Neural progenitor cell (in vitro differentiated cells): Measurements from ENCODE around the gene LRRN2. TPM values are rescaled to one million over a fixed set of nuclear protein-coding genes. Genes with fewer than 3 reads are reported as not detected.

Experiments used
- DNase-seq: peaks from one replicate; pipeline ENCODE4 v3.0.0-alpha.2; 2016; ENCODE audit warnings: low spot score
- H2AFZ ChIP-seq: fragments of 200-600 bp; sonication (generic); replicated peaks from 2 replicates; pipeline ENCODE4 v1.6.1; 2016; ENCODE audit warnings: antibody characterized with exemption
- H3F3A ChIP-seq: fragments of 200-600 bp; sonication (generic); 2 replicates; pipeline ENCODE4 v1.6.1; 2016; ENCODE audit warnings: antibody characterized with exemption, low read depth
- H3K27ac ChIP-seq: fragments of 200-600 bp; sonication (generic); 2 replicates; pipeline ENCODE4 v1.5.1; 2016; ENCODE audit warnings: mild to moderate bottlenecking
- H3K27me3 ChIP-seq: fragments of 200-600 bp; sonication (generic); 2 replicates; pipeline ENCODE4 v1.6.1; 2016; ENCODE audit warnings: mild to moderate bottlenecking, moderate library complexity
- H3K36me3 ChIP-seq: fragments of 200-600 bp; sonication (generic); 2 replicates; pipeline ENCODE4 v1.5.1; 2016
- H3K4me1 ChIP-seq: fragments of 200-600 bp; sonication (generic); 2 replicates; pipeline ENCODE4 v1.6.1; 2016; ENCODE audit warnings: mixed run types
- H3K4me2 ChIP-seq: fragments of 200-600 bp; sonication (generic); 2 replicates; pipeline ENCODE4 v1.6.1; 2016
- H3K4me3 ChIP-seq: fragments of 200-600 bp; sonication (generic); 2 replicates; pipeline ENCODE4 v1.5.1; 2016
- H3K79me2 ChIP-seq: fragments of 200-600 bp; sonication (generic); 2 replicates; pipeline ENCODE4 v1.6.1; 2016; ENCODE audit warnings: low read depth
- H3K9ac ChIP-seq: fragments of 200-600 bp; sonication (generic); 2 replicates; pipeline ENCODE4 v1.6.1; 2016
- H3K9me3 ChIP-seq: fragments of 200-600 bp; sonication (generic); 2 replicates; pipeline ENCODE4 v1.5.1; 2016; ENCODE audit warnings: low read depth
- H4K20me1 ChIP-seq: fragments of 200-600 bp; sonication (generic); 2 replicates; pipeline ENCODE4 v1.6.1; 2016; ENCODE audit warnings: low read depth
- H3K27ac Mint-ChIP-seq: 3 replicates; pipeline ENCODE4 v1.8.0; 2021; ENCODE audit warnings: mixed read lengths
- H3K27me3 Mint-ChIP-seq: 2 replicates; pipeline ENCODE4 v1.8.0; 2022; ENCODE audit warnings: low read depth, mild to moderate bottlenecking, inconsistent platforms, moderate library complexity, mixed read lengths; ENCODE audit not compliant: insufficient read depth
- H3K36me3 Mint-ChIP-seq: 3 replicates; pipeline ENCODE4 v1.8.0; 2021; ENCODE audit warnings: mixed read lengths
- H3K4me1 Mint-ChIP-seq: 3 replicates; pipeline ENCODE4 v1.8.0; 2021; ENCODE audit warnings: mixed read lengths
- H3K4me3 Mint-ChIP-seq: 3 replicates; pipeline ENCODE4 v1.8.0; 2021; ENCODE audit warnings: mild to moderate bottlenecking, moderate library complexity, mixed read lengths
- H3K9me3 Mint-ChIP-seq: 3 replicates; pipeline ENCODE4 v1.8.0; 2020; ENCODE audit warnings: mixed read lengths
- EZH2 ChIP-seq: fragments of 200-600 bp; sonication (generic); IDR thresholded peaks from 2 replicates; pipeline ENCODE4 v1.6.1; 2017; ENCODE audit warnings: antibody characterized with exemption, mild to moderate bottlenecking, moderate library complexity
- EZH2phosphoT487 ChIP-seq: fragments of 200-600 bp; sonication (generic); IDR thresholded peaks from 2 replicates; pipeline ENCODE4 v1.6.1; 2017; ENCODE audit warnings: antibody characterized with exemption
- total RNA-seq: library from RNA; depleted of rRNA; stranded (reverse); fragments of >200 nt; gene quantifications from 2 replicates; pipeline ENCODE4 v1.2.3, GENCODE V29; 2015; ENCODE audit warnings: low replicate concordance
- TF ChIP-seq, protein P1 (sequence below): fragments of 200-600 bp; sonication (generic); IDR thresholded peaks from 2 replicates; pipeline ENCODE4 v1.5.1; 2017; ENCODE audit warnings: antibody characterized with exemption, mild to moderate bottlenecking

The LRRN2 gene
- total RNA-seq, 1 donor from 2014 or later, result 1.9 TPM

DNA sequence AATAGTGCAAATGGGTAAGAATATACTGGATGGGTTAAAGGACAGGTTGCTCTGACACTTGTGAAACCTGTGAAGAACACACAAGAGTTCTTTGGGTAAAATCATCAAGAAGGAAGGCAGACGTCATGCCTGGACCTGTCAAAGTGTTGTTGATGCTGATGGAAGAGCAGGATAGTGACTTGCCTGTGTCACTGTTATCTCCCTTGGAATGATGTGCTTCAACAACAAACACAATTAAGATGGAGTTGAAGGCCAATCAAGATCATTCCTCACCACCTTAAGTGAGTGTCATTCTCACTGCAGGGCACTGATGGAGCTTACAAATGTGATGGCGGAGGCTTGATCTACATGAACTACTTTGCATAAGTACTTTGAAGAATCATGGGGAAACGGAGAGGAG is 73.2 kb downstream of the LRRN2 start:
- Histone ChIP-seq H3K4me3 (no peak overlapping the region), H4K20me1 (no peaks in the 10 kb centered on the region), H3K79me2 (no peaks in the 10 kb centered on the region), H3K27ac (no peak overlapping the region), H3K36me3 (no peaks in the 10 kb centered on the region), H3K9me3 (no peaks in the 10 kb centered on the region), H3K9ac (no peak overlapping the region), H3K4me1 (peaks cover 10% of the 10 kb centered on the region), H3K27me3 (no peaks in the 10 kb centered on the region), H2AFZ (no peak overlapping the region), H3F3A (peaks cover 11% of the 10 kb centered on the region), H3K4me2 (no peak overlapping the region)
- TF ChIP-seq, protein P1, sequence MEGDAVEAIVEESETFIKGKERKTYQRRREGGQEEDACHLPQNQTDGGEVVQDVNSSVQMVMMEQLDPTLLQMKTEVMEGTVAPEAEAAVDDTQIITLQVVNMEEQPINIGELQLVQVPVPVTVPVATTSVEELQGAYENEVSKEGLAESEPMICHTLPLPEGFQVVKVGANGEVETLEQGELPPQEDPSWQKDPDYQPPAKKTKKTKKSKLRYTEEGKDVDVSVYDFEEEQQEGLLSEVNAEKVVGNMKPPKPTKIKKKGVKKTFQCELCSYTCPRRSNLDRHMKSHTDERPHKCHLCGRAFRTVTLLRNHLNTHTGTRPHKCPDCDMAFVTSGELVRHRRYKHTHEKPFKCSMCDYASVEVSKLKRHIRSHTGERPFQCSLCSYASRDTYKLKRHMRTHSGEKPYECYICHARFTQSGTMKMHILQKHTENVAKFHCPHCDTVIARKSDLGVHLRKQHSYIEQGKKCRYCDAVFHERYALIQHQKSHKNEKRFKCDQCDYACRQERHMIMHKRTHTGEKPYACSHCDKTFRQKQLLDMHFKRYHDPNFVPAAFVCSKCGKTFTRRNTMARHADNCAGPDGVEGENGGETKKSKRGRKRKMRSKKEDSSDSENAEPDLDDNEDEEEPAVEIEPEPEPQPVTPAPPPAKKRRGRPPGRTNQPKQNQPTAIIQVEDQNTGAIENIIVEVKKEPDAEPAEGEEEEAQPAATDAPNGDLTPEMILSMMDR, result no peak
- no peak for TF ChIP-seq EZH2
- TF ChIP-seq EZH2phosphoT487, result no peak
- Mint-ChIP-seq H3K4me3 (no peak overlapping the region), H3K27ac (no peak overlapping the region), H3K9me3 (peaks cover 2% of the 10 kb centered on the region), H3K4me1 (peaks cover 18% of the 10 kb centered on the region), H3K27me3 (peaks cover 2% of the 10 kb centered on the region), H3K36me3 (no peaks in the 10 kb centered on the region)
- no peak for DNase-seq

DNA sequence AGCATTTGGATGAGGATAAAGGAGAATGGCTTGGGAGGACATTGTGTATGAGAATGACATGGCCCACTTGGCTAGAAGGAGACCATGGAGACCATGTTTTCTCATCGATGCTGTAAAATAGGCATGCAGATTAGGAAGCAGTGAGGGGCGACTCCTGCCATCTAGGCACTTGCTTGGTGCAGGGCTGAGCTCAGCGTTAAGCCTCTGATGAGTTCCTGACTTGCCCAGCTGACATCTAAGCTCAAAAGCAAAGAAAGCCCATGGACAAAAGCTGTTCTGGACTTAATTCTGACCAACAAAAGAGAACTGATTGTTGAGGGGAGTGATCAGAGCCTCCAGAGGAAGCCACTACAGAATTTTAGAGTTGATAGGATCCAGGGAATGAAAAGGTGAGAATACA is 74.5 kb downstream of the LRRN2 start:
- Mint-ChIP-seq H3K27me3 (no peaks in the 10 kb centered on the region), H3K4me3 (no peak overlapping the region), H3K36me3 (no peaks in the 10 kb centered on the region), H3K9me3 (peaks cover 2% of the 10 kb centered on the region), H3K27ac (peak overlapping the region; percentile 12), H3K4me1 (peaks cover 12% of the 10 kb centered on the region)
- Histone ChIP-seq H3F3A (peaks cover 11% of the 10 kb centered on the region), H3K4me3 (no peak overlapping the region), H3K27me3 (no peaks in the 10 kb centered on the region), H4K20me1 (no peaks in the 10 kb centered on the region), H3K9ac (no peak overlapping the region), H3K36me3 (no peaks in the 10 kb centered on the region), H3K4me2 (peak overlapping the region; percentile 52), H3K79me2 (no peaks in the 10 kb centered on the region), H3K27ac (peak overlapping the region; percentile 63), H3K4me1 (peaks cover 10% of the 10 kb centered on the region), H3K9me3 (no peaks in the 10 kb centered on the region), H2AFZ (no peak overlapping the region)
- TF ChIP-seq, protein P1, result no peak
- TF ChIP-seq EZH2 (no peak), EZH2phosphoT487 (no peak)
- DNase-seq, result peak; percentile 56

DNA sequence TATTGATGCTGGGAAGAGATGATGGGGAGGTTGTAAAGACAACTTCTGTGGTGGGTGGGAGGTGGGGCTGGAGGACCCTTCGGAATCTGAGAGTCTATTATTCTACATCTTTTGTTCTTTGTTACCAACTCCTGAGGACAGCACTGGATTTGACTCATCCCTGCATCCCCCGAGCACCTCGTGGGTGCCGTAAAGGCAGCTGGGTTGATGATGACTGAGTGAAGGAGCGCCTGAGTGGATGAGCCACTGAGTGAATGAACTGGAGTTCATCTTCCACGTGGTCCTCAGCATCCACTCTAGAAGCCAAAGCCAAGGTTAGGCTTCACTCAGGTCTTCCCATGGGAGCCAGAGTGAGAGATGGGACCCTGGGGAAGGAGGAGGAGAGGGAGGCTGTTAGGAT is 77.6 kb downstream of the LRRN2 start:
- H3K9me3 Mint-ChIP-seq, result peaks cover 3% of the 10 kb centered on the region
- H3K9me3 ChIP-seq, result no peaks in the 10 kb centered on the region
- no peaks in the 10 kb centered on the region for H3K79me2 ChIP-seq
- DNase-seq, result no peak
- H2AFZ ChIP-seq, result no peak overlapping the region
- H3K27ac ChIP-seq, result no peak overlapping the region
- H3K4me3 Mint-ChIP-seq, result no peak overlapping the region
- peaks cover 12% of the 10 kb centered on the region for H3K4me1 Mint-ChIP-seq
- peaks cover 8% of the 10 kb centered on the region for H3K27me3 Mint-ChIP-seq
- no peaks in the 10 kb centered on the region for H3K36me3 Mint-ChIP-seq
- H3K9ac ChIP-seq, result no peak overlapping the region
- peaks cover 11% of the 10 kb centered on the region for H3F3A ChIP-seq
- H3K27me3 ChIP-seq, result no peaks in the 10 kb centered on the region
- peaks cover 10% of the 10 kb centered on the region for H3K4me1 ChIP-seq
- TF ChIP-seq, protein P1, result no peak
- TF ChIP-seq EZH2 (no peak), EZH2phosphoT487 (no peak)
- no peaks in the 10 kb centered on the region for H3K36me3 ChIP-seq
- H3K4me2 ChIP-seq, result no peak overlapping the region
- no peaks in the 10 kb centered on the region for H4K20me1 ChIP-seq
- H3K4me3 ChIP-seq, result no peak overlapping the region
- peak overlapping the region; percentile 65 for H3K27ac Mint-ChIP-seq
